MM.1S (cell line): ENCODE measurements around the gene SLC9A3.

Source experiments
- DNase-seq: peaks from one replicate; pipeline ENCODE4 v3.0.0-alpha.2; 2015
- H2AFZ ChIP-seq: fragments of 300-600 bp; sonication (generic); 2 replicates; pipeline ENCODE4 v1.6.0; 2016; ENCODE audit warnings: antibody characterized with exemption, low read length
- H3F3A ChIP-seq: fragments of 300-600 bp; sonication (generic); 2 replicates; pipeline ENCODE4 v1.6.1; 2016; ENCODE audit warnings: mild to moderate bottlenecking, antibody characterized with exemption, low read length, moderate library complexity, mixed read lengths; ENCODE audit not compliant: insufficient read depth
- H3K27ac ChIP-seq: fragments of 300-600 bp; sonication (generic); 2 replicates; pipeline ENCODE4 v1.5.1; 2016; ENCODE audit warnings: mild to moderate bottlenecking, low read length
- H3K27me3 ChIP-seq: fragments of 300-600 bp; sonication (generic); replicated peaks from 2 replicates; pipeline ENCODE4 v1.6.0; 2016; ENCODE audit warnings: low read length; ENCODE audit not compliant: insufficient read depth
- H3K36me3 ChIP-seq: fragments of 300-600 bp; sonication (generic); replicated peaks from 2 replicates; pipeline ENCODE4 v1.6.1; 2016; ENCODE audit warnings: mild to moderate bottlenecking, low read length, mixed read lengths; ENCODE audit not compliant: insufficient read depth
- H3K4me1 ChIP-seq: fragments of 300-600 bp; sonication (generic); 2 replicates; pipeline ENCODE4 v1.6.1; 2016; ENCODE audit warnings: low read length, mixed read lengths
- H3K4me2 ChIP-seq: fragments of 300-600 bp; sonication (generic); 2 replicates; pipeline ENCODE4 v1.6.0; 2016; ENCODE audit warnings: low read depth, low read length
- H3K4me3 ChIP-seq: fragments of 300-600 bp; sonication (generic); 2 replicates; pipeline ENCODE4 v1.5.1; 2016; ENCODE audit warnings: low read length, mixed read lengths
- H3K79me2 ChIP-seq: fragments of 300-600 bp; sonication (generic); 2 replicates; pipeline ENCODE4 v1.6.1; 2016; ENCODE audit warnings: mixed run types, low read length, mixed read lengths
- H3K9ac ChIP-seq: fragments of 300-600 bp; sonication (generic); 2 replicates; pipeline ENCODE4 v1.6.1; 2016; ENCODE audit warnings: low read length, mixed read lengths
- H3K9me2 ChIP-seq: fragments of 300-600 bp; sonication (generic); replicated peaks from 2 replicates; pipeline ENCODE4 v1.6.1; 2016; ENCODE audit warnings: mild to moderate bottlenecking, low read length, mixed read lengths; ENCODE audit not compliant: insufficient read depth
- H3K9me3 ChIP-seq: fragments of 300-600 bp; sonication (generic); replicated peaks from 2 replicates; pipeline ENCODE4 v1.6.1; 2016; ENCODE audit warnings: mild to moderate bottlenecking, low read length, mixed read lengths; ENCODE audit not compliant: insufficient read depth
- H4K20me1 ChIP-seq: fragments of 300-600 bp; sonication (generic); 2 replicates; pipeline ENCODE4 v1.6.1; 2016; ENCODE audit warnings: mild to moderate bottlenecking, low read length, moderate library complexity, mixed read lengths; ENCODE audit not compliant: insufficient read depth
- CTCF ChIP-seq: fragments of 300-600 bp; sonication (generic); IDR thresholded peaks from 2 replicates; pipeline ENCODE4 v1.5.1; 2016; ENCODE audit warnings: antibody characterized with exemption, low read length, mixed read lengths
- EZH2 ChIP-seq: fragments of 300-600 bp; sonication (generic); optimal IDR thresholded peaks from 2 replicates; pipeline ENCODE3; 2017; ENCODE audit warnings: low read depth, mild to moderate bottlenecking, antibody characterized with exemption, low read length, mixed read lengths
- EZH2phosphoT487 ChIP-seq: fragments of 300-600 bp; sonication (generic); IDR thresholded peaks from 2 replicates; pipeline ENCODE4 v1.6.1; 2018; ENCODE audit warnings: antibody characterized with exemption, low read length

Gene SLC9A3

GRCh38 chr5:535846-536698, 11.8 kb upstream of the SLC9A3 start:
- no peak overlapping the region for H3K27ac ChIP-seq
- no peaks in the 10 kb centered on the region for H4K20me1 ChIP-seq
- peaks cover 50% of the 10 kb centered on the region for H3K27me3 ChIP-seq
- no peaks in the 10 kb centered on the region for H3K4me1 ChIP-seq
- DNase-seq: no peak
- no peaks in the 10 kb centered on the region for H3K9me2 ChIP-seq
- no peak for TF ChIP-seq CTCF
- no peak overlapping the region for H3K9ac ChIP-seq
- H2AFZ ChIP-seq: no peak overlapping the region
- H3F3A ChIP-seq: no peaks in the 10 kb centered on the region
- H3K4me2 ChIP-seq: no peak overlapping the region
- H3K4me3 ChIP-seq: no peak overlapping the region
- no peaks in the 10 kb centered on the region for H3K36me3 ChIP-seq
- H3K9me3 ChIP-seq: no peaks in the 10 kb centered on the region
- no peaks in the 10 kb centered on the region for H3K79me2 ChIP-seq

- TF ChIP-seq CTCF (no peak), EZH2 (no peak), EZH2phosphoT487 (no peak)
- no peak overlapping the region for H3K27ac ChIP-seq
- peaks cover 5% of the 10 kb centered on the region; the same call in 1 of the 2 replicates for H3K4me1 ChIP-seq
- no peak overlapping the region for H2AFZ ChIP-seq
- H4K20me1 ChIP-seq: no peaks in the 10 kb centered on the region
- no peak overlapping the region for H3K9ac ChIP-seq
- no peaks in the 10 kb centered on the region for H3K79me2 ChIP-seq
- peaks cover 2% of the 10 kb centered on the region; the same call in 1 of the 2 replicates for H3F3A ChIP-seq
- H3K27me3 ChIP-seq: peaks cover 42% of the 10 kb centered on the region
- H3K9me3 ChIP-seq: no peaks in the 10 kb centered on the region
- DNase-seq: peak; percentile 4
- no peaks in the 10 kb centered on the region for H3K36me3 ChIP-seq
- H3K9me2 ChIP-seq: no peaks in the 10 kb centered on the region
- H3K4me3 ChIP-seq: no peak overlapping the region
- no peak overlapping the region for H3K4me2 ChIP-seq
Measured at GRCh38 chr5:534743-535671, 10.8 kb upstream of the SLC9A3 start.

GRCh38 chr5:533955-534742, 9.9 kb upstream of the SLC9A3 start:
- Histone ChIP-seq H3K4me3 (no peak overlapping the region), H3K9ac (no peak overlapping the region), H4K20me1 (no peaks in the 10 kb centered on the region), H3K9me3 (no peaks in the 10 kb centered on the region), H3K27ac (no peak overlapping the region), H3K4me2 (no peak overlapping the region), H3K4me1 (peaks cover 14% of the 10 kb centered on the region; the same call in 1 of the 2 replicates), H2AFZ (no peak overlapping the region), H3K79me2 (no peaks in the 10 kb centered on the region), H3K27me3 (peaks cover 33% of the 10 kb centered on the region), H3K9me2 (no peaks in the 10 kb centered on the region), H3F3A (peaks cover 6% of the 10 kb centered on the region; the same call in 1 of the 2 replicates), H3K36me3 (no peaks in the 10 kb centered on the region)
- DNase-seq: peak; percentile 4
- TF ChIP-seq EZH2phosphoT487 (no peak), CTCF (no peak), EZH2 (no peak)
